ENCODE data around the gene SCUBE3.

SCUBE3 gene

DNA sequence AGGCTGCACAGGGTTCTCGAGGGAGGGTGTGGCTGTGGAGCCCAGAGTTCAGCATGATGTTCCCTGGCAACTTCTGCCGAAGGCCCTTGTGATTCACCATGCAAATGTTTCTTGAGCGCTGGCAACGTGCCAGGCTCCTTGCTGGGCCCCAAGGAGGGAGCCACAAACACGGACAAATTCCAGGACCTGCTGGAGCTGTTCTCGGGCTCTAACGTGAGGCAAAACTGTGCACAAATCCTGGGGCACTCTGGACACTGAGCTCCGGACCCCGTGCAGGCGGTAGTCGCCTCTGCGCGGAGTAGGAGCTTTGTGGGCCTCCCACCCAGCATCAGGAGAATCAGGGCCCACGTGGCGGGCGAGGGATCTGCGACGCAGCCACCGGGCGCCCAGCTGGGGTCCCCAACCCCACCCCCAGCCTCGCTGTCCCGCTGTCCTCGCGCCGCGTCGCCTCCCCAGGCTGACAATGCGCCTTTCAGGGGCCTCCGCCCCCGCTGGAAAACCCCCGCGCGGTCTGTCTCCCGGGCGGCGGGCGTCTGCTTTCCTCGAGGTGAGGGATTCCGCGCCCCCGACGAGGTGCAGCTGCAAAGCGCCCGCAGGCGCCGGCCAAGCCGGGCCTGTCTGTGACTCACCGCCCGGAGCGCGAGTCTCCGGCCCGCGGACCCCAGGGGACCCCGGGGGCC lies 31.7 kb upstream of the SCUBE3 start:
- DNase-seq (ENCODE audit: low read depth) = peak; percentile 76

DNA sequence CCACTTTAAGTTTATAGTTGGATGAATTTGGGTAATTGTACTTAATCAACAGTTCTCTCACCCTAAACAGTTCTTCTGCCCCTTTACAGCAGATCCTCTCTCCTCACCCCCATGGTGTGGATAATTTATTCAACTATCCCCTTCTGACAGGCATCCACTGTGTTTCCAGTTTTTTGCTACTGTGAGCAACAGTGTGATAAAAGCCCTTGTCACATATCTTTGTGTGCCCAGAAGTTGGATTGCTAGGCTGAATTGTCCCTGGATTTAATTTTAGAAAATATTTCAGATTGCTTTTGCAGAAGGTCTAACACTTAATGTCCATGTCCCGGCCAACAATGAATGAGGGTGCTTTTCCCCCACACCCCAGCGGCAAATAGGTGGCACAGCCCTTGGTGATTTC lies 30.5 kb upstream of the SCUBE3 start:
- no peak for DNase-seq (ENCODE audit: low read depth)

DNA sequence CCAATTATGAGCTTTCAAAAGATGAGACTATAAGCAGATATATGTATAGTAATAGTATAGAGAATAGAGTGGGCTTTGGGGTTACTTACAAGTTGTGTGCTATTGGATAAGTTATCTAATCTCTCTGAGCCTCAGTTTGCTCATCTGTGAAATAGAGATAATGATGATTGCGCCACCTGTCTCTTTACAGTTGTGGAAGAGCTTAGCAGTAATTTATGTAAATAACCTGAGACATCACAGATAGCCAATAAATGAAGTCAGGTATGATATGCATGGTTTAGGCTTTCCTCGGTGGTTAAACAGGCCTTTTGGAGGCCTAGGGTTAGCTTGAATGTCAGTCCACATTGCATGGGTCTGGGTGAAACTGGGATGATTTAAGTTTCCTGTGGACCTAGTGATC lies 29.8 kb upstream of the SCUBE3 start:
- DNase-seq (ENCODE audit: low read depth) = no peak

DNA sequence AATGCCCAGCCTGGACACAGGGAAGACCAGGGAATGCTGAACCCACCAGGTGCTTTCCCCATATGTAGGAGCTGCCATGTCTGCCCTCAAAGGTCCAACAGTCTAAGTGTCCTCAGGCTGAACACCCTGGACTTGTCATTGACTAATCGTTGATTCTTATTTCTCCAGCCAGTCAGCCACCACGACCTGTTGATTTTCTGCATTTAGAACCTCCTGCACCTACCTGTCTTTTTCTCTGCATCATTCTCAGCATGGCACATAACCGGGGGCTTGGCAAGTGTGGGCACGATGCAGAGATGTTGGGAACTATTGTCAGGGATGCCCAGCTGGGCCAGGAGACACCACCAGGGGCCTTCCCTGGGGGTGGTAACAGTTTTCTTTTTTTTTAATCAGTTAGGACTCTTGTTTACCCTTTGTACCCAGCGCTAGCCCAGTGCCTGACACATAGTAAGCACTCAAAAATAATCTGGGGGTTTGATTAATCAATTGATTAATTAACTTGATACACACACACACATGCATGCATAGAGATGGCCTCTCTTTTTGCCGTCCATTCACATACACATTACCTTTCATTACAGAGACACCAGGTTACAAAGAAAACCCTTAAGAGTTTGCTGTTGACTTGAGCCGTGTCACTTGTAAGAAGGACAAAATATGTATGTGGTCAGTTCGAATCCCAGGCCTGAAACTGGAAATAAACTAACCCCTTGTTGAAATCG lies 29.0 kb upstream of the SCUBE3 start:
- DNase-seq (ENCODE audit: low read depth) = no peak

DNA sequence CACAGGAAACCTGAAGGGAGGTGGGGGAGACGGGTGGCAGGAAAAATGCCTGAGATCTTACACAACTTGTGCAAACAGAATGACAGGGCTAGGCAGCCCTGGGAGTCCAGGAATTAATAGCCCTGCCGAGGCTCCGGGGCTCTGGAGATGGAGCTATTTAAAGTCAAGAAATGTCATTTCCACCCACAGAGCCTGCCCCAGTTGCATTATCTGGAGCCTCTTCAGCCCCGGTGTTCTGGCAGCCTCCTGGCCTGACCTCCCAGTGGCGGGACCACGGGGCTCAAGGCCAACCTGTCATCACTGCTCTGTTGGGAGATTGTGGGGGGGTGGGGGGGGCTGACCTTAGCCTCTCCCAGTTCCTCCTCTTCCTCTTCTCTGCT lies 28.5 kb upstream of the SCUBE3 start:
- no peak for DNase-seq (ENCODE audit: low read depth)

DNA sequence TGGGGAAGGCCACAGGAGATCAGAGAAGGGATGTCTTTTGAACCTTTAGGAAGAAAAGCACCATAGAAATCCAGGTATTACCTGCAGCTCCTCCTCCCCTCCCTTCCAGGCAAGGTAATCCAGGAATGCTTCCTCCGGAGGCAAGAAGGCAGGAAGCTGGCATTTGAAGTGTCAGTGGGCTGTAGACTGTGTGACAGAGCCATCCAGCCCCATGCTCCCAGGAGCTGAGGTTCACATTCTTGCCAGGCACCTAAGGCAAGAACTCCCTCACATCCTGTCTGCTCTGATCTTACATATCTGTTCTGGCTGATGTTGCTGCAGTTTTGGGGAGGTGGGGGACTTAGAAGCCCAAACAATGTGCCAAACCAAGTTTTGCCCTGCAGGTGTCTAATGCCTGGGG lies 27.8 kb upstream of the SCUBE3 start:
- no peak for DNase-seq (ENCODE audit: low read depth)

DNA sequence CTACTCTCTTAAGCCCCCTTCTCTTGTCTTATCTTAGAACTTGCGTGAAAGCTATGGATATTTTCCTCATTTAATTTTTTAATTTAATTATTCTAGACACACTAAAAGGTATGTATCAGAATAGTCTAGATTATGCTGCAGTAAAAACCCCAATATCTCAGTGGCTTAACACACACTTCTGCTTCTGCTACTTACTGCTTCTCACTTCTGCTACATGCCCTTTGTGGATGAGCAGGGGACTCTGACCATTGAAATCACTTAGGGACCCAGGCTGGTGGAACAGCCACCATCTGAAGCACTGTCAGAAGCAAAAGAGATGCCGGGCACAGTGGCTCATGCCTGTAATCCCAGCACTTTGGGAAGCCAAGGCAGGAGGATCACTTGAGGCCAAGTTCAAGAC lies 27.2 kb upstream of the SCUBE3 start:
- no peak for DNase-seq (ENCODE audit: low read depth)

DNA sequence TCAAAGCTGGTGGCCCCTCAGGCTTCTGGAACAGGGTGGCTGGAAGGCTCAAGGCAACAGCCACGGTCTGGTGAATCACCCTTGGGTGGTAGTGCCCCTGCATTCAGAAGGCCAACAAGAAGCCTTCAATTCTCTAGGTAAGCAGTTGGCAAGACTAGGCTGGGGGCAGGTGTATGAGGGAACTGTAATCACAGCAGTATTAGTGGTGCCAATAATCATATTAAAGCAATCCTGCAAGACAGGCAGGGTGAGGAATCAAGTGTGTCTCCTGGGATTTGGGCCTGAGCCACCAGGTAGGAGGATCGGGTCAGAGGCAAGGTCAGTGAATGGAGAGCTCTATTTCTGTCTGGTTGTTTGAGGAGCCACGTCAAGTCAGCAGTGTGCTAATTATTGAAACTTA lies 24.9 kb upstream of the SCUBE3 start:
- DNase-seq (ENCODE audit: low read depth) = no peak

DNA sequence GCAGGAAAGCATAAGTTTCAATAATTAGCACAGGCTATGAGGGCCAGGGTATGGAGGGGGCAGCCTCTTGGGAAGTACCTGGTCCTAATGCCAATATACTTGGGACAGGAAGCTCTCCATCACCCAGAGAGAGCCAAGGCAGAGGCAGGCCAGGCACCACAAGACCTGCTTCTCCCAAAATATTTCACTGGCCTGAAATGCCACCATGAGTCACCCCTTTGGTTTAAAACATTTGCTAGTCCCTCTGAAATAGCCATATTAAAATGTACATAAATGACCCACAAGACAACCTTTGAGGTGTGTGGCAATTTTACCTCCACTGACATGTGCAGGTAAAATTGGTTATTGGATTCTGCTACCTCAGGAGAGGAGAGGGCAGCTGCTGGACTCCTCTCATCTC lies 23.4 kb upstream of the SCUBE3 start:
- no peak for DNase-seq (ENCODE audit: low read depth)

DNA sequence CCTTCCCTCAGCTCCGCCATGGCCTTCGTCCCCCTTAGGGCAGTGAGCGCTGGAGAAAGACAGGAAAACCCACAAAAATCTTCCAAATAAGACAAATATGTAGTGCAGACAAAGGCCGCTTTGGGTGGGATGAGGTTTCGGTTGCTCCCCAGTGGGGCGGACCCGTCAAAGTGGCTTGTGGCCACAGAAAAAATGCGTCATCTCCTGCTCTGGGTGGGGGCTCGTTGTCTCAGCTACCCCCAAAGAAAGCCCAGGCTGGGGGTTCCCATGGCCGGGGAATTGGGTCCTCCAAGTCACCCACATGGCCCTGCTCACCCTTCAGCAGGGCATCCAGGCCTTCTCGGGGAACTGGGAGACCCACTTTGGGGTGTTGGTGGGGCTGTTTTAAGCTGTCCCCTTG lies 21.9 kb upstream of the SCUBE3 start:
- DNase-seq (ENCODE audit: low read depth) = no peak

DNA sequence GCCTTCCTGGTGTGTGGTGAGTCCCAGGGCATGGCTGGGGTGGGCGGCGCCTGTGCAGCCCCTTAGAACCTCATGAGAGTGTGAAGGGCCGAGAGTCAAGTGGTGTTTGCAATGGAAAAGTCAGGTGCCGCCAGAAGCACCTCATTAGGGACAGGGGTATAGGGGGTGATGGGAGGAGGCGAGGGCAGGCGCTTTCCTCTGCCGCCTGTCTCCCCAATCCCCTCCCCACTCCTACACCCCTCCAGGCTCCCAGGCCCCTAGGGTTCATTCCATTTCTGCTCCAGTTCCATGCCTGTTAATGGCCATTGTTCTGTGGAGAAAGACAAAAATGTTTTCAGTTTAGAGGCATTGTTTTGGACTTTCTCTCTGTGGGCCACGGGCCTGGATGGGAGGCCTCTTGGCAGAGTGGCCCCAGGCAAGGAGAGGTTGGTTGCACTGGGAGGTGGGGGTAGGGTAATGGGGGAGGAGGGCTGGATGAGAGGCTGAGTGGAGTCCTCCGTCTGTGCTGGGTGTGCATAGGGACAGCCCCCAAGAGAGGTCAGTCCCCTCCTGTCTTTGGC lies 21.4 kb upstream of the SCUBE3 start:
- no peak for DNase-seq (ENCODE audit: low read depth)

DNA sequence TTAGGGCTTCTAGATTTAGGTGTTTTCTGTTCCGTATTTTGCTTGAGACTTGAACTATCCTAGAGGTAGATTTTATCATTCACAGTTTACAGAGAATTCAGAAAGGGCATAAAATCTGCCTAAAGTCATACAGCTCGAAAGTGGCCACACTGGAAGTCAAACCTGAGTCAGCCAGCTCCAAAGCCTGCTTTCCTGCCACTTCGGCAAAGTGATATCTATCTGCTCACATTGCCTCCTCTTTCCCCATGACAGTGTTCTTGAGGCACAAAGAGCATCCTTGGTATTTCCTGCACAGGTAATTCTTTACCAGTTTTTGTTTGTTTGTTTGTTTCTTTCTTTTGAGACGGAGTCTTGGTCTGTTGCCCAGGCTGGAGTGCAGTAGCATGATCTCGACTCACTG lies 19.4 kb upstream of the SCUBE3 start:
- no peak for DNase-seq (ENCODE audit: low read depth)

DNA sequence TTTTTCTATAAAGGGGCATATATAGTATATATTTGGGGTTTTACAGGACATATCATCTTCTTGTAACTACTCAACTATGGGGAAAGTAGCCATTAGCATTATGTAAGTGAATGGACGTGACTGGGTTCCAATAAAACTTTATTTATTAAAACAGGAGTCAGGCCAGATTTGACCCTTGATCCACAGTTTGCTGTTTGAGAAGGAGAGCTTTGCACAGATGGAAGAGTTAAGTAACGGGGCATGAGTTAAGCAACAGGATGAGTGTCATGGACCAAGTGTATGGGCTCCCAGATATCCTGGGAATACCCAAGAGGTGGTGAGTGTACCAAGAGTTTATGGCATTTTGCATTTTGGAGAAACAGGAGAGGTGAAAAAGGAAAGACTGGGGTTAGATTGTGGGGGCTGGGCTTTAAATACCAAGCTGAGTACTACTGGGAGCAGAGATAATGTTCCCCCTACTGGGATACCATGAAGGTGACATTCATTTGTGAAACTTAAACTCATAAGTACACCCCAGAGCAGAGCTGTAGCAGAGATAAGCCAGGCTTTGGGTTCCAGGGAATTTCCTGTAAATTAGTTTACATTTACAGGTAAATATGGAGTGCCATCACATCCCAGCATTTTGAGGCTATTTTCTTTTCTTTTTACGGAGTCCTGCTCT lies 18.5 kb upstream of the SCUBE3 start:
- DNase-seq (ENCODE audit: low read depth) = no peak

DNA sequence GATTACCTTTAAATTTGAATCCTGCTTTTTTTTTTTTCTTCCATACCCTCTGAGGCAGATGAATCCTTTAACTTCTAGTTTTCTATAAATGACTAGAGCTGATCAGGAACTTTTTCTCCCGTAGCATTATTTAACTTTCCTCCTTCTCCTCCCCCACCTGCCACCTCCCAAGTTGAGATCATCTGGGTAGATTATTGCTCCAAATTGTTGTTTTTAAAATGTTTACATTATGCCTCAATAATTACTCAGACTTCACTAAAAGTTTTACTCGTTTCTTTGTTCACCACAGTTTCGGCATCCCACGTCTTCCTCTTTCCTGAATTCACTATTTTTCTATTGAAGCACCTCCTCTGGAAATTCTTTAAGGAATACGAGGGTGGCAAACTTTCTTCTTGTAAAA lies 16.6 kb upstream of the SCUBE3 start:
- DNase-seq (ENCODE audit: low read depth) = no peak

DNA sequence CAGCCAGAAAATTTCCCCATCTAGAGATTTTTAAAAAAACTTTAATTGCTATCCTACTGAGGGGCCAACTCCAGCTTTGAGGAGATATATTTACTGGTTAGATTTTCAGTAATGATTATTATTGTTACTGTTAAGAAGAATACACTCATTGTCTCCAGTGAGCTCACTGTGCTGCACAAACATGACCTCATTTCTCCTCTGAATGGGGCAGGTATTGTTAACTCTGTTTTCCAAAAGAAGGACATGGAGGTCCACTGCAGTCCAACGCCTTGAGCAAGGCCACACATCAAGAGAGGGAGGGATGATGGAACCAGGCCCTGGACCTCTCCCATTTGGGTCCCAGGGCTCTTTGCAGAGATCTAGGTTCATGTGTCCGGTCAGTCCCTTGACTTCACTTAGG lies 13.9 kb upstream of the SCUBE3 start:
- DNase-seq (ENCODE audit: low read depth) = no peak

DNA sequence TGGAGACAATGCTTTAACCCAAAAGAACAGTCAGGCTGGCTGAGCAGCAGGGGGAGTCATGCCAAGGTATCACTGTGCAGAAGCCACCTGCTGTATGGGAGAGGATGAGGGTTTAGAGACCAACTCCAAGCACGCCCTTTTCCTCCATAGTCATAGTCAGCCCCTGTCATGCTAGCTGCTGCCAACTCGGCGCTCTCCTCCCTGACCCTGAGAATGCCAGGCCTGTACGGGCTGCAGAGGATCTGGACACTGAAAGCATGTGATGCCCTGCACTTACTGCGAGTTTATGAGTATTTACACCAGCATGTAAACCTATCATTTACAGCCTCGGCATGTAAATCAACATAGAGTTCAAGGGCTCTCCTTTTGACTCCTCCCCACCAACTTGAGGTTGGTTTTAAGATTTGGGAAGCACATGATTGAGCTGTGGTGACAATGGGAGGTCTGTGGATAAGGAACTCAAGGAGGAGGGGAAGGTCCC lies 11.7 kb upstream of the SCUBE3 start:
- DNase-seq (ENCODE audit: low read depth) = no peak

DNA sequence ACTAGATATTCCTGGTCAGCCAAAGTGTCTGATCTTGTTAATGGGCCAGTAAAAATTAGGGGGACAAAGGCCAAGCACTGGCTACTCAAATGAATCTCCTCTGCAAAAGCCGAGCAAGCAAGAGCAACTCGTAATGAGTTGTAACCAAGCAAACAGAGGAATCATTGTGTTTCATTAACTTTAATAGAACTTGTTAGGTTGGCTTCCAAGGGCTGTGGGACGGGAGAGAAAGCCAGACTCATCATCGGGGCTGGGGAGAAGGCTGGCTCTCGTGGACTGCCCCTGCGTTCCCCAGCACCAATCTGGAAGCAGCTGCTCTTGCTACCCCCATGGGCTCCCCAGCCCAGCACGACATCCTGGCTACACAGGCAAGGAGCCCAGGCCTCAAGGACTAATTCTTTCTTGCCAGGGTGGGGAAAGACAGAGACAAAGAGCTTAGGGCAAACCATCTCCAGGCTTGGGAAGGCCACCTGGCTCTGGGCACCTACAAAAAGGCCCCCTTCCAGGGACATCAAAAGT lies 10.5 kb upstream of the SCUBE3 start:
- no peak for DNase-seq (ENCODE audit: low read depth)

DNA sequence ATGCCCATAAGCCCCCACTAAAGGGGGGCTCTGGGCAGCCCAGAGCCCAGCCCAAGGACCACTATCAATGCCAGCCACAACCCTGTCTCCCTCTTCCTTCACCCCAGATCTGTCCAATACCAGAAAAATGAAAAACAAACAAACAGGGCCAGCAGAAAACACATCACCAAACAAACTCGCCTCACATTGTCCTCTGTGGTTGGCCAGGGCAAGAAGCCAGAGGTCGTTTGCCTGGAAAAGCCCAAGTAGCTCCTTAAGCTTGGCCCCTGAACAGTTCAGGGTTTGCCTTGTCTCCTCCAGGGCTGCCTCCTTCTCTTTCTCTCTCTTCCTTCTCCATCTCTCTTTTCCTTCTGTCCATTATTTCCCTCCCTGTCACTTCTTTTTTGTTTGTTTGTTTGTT lies 10.1 kb upstream of the SCUBE3 start:
- DNase-seq (ENCODE audit: low read depth) = no peak

DNA sequence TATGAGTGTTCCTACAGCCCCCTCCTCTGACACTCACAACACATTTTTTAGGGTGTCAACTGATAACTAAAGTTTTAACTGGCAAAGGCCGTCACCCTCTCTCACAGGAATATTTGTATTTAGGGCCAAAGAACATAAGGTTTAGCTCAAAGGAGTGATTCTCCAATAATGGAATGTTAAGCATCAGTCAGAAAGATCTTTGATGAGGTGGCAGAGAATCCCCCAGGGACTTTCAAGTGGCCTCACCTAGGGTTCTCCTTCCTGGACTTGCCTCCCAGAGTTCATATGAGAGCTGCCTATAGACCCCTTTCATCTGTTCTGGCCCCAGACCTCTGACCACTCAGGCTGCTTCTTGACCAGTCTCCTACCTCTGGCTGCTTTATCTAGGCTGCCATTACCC lies 7.4 kb upstream of the SCUBE3 start:
- DNase-seq (ENCODE audit: low read depth) = no peak

DNA sequence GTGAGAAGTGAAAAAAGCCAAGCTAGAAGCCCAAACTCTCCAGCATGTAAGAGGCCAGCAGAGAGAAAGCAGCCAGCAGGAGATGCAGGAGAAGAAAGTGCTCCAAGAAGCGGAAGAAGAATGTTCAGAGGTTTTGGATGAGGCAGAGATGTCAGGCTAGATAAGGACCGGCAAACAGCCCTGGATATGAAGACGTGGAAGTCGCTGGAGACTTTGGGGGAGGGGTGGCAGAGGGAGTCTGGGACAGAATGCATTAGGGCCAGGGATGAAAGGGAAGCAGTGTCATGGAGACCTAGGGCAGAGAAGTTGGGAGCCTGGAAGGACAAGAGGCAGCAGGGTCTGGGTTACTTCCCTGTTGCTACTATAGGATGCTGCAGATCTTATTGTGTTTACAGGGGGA lies 5.3 kb upstream of the SCUBE3 start:
- no peak for DNase-seq (ENCODE audit: low read depth)

DNA sequence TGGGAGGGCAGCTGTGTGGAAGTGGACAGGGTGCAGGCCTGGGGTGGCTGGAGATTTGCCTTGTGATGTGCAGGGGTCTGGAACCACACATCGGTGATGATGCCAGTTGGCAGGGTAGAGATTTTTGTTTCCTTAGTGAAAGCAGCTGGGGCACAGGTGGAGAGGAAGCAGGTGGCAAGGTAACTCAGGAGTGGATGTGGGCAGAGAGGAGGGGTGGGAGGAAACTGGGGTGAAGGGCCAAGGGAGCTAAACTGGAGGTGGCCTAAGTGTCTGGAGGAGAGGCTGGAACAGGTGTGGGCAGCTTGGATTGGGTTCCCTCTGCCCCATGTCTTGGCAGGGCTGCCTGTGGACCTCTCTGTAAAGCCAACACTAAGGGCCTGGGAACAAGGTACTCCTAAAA lies 4.7 kb upstream of the SCUBE3 start:
- no peak for DNase-seq (ENCODE audit: low read depth)

DNA sequence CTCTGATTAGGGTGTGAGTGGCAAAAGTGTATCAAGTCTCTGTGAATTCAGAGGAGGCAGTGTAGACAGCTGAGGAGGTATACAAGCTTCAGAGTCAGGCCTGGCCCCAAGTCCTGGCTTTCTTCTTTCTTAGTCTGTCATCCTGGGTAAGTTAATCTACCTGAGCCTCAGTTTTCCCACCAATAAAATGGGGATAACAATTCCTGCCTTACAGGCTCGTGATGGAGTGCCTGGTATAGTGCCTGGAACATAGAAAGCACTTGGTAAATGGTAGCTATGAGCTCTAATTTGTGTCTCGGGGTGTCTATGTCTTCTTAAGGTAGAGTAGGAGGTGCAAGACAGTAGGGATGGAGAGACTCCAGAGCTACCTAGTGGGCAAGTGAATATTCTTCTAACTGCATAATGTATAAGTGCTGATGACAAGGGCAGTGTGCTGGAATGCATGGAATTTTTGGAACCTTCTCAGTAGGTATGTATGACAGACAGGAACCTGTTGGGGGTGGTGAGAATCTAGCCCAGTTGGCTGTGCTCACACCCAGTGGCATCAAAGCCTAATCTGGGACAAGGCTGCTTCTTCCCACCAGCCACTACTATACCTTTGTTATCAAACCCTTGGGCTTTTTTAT lies 4.0 kb upstream of the SCUBE3 start:
- DNase-seq (ENCODE audit: low read depth) = no peak
